ENCODE results near the gene FN3K.
A peak's percentile ranks its signal among the peaks of the same experiment; 100 is the strongest.

Gene FN3K

DNA sequence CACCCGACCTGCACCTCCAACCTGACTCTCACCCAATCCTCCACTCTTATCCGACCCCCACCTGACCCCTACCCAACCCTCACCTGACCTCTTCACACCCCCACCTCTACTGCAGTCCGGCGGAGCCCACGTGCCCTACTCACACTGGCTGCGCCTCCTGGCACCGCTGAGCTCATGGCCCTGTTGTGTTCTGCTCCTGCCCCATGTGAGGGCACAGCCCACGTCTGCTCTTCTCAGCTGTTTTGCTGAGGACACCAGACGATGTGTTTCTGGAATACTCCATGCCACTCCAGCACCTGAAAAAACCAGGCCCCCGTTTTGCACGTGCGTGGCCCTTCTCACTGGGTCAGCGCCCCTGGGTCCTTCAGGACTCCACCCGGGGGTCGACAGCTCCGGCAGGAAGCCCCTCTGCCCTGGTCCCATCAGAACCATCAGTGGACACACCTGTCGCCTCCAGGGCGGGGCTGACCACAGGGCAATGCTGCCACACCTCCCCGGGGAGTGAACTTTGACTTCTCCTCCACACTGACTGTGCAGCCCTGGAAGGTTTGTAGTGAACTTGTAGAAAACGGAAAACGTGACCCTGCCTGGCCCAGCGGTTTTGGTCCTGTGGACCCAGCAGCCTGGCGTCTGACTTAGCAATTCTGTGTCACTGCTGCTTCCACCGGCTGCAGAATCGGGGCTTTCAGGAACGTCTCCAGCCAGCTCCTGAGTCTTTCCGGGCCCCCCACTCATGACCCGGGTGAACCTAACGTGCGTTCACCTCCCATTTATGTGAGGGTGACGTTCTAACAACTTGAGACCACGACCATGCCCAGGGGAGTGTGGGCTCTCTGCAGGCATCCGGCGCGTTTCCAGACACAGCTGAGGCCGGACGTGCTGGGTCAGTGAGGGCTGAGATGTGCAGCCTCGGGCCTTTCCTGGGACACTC lies 31.2 kb upstream of the FN3K start:
- no peak for DNase-seq

DNA sequence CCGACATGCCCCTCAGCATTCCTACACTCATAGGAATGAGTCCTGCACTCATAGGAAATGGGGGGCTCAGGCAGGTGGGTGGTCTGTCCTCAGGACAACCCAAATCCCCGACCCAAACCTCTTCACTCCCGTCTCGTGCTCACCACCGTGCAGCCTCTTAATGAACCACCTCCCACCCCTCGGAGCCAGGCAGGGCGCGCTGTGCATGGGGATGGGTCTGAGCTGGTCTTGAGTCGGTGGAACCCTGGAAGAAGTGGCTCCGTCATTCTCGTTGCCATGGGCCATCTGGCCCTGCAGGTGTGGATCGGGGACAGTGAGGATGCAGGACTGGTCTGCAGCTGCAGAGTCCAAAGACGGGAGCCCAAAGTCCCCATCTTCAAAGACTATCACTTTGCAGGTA lies 30.5 kb upstream of the FN3K start:
- no peak for DNase-seq

DNA sequence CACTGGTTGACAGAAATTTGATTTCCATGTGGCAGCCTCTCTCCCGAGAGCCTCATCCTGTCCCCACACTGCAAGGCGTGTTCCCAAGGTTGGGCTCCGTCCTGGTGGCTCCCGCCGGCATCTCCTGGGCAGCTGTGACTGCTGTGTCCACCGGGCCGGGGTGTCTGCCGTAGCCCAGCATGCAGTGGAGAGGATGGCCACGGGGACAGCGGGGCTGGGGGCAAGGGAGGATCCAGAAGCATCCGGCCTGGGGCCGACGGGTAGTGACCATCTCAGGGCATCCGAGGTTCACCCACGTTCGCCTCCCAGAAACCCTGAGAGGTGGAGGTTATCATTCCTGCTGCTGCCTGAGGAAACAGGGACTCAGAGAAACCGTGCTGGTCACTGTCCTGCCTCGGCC lies 29.7 kb upstream of the FN3K start:
- no peak for DNase-seq

GRCh38 chr17:82709024-82709675 lies 26.3 kb upstream of the FN3K start:
- no peak for DNase-seq

DNA sequence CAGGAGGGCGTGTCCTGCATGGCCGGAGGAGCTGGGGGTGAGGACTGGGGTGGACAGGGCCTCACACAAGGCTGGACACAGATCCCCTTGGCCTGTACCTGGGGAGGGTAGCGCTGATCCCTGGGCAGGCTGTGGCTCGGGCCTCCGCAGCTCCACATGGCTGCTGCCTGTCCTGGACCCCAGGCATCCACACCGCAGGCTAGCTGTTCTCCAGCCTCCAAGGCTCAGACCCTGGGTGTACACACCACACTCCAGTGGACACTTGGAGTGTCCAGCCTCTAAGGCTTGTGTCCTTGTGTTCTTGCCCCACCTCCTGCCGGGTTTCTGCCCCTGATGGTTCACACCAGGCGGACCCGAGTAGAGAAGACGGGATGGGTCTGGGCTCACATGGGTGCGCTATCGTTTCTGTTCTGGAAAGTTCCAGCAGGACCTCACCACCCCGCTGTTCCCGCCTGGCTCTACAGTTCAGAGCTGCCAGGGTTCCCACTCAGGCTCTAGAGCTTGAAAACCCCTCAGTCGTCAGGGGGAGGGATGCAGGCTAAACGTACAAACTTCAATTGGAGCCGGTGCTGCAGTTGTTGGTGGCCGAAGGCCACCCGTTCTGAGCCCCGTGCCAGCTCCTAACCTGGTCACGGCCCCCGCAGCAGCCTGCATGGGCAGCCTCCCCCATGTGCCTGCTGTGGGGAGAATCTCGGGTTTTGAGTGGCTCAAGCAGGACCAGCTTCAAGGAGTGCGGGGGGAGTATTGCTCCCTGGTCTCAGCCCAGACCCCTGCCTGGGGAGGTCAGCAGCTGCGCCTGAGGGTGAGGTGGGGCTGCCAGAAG lies 25.5 kb upstream of the FN3K start:
- no peak for DNase-seq

DNA sequence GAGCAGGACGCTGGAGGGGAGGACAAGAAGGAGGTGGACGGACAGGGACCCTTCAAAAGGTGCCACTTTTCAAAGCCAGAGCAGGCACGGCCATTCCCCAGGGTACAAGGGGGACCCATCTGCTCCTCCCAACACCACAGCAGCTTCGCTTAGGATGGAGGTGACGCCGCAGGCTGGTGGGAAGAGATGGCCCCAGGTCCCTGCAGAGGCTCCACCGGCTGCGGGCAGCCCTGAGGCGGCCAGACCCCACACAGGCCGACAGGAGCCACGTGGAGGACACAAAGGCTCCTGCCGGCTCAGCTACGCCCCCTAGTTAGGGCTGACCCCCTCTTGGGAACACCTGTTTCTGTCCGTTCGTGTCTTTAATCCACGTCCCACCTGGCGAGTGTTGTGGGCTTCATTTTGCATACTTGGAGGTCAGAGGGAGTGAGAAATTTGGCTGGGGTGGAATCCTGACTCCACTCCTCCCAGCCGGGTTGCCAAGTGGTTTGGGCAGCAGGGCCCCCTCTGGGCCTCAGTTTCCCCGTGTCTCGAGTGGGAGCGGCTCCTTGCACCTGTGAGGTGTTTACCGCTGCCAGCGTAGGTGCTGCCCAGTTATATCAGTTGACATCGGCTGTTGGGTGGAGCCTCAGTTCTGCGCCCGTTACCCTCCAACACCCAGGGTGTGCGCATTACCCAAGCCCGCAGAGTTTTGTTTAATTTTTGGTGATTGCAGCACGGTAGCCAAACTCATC lies 24.7 kb upstream of the FN3K start:
- no peak for DNase-seq

DNA sequence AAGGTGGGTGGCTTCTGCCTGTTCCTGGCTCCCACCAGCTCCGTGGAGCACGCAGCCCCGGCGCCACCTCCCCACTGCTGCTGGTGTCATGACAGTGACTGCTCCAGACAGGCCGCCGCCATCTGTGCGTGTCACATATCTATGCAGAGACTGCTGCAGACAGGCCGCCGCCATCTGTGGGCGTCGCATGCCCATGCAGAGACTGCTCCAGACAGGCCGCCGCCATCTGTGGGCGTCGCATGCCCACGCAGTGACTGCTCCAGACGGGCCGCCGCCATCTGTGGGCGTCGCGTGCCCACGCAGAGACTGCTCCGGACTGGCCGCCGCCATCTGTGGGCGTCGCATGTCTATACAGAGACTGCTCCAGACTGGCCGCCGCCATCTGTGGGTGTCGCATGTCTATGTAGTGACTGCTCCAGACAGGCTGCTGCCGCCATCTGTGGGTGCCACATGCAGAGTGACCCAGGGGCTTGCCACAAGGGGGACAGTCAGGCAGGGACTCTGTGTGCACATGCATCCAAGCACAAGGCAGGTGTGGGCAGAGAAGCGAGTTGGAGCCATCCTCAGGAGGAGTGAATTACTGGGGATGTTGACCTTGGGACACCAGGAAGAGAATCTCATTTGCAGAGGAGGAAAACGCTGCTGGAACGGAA lies 22.2 kb upstream of the FN3K start:
- no peak for DNase-seq

DNA sequence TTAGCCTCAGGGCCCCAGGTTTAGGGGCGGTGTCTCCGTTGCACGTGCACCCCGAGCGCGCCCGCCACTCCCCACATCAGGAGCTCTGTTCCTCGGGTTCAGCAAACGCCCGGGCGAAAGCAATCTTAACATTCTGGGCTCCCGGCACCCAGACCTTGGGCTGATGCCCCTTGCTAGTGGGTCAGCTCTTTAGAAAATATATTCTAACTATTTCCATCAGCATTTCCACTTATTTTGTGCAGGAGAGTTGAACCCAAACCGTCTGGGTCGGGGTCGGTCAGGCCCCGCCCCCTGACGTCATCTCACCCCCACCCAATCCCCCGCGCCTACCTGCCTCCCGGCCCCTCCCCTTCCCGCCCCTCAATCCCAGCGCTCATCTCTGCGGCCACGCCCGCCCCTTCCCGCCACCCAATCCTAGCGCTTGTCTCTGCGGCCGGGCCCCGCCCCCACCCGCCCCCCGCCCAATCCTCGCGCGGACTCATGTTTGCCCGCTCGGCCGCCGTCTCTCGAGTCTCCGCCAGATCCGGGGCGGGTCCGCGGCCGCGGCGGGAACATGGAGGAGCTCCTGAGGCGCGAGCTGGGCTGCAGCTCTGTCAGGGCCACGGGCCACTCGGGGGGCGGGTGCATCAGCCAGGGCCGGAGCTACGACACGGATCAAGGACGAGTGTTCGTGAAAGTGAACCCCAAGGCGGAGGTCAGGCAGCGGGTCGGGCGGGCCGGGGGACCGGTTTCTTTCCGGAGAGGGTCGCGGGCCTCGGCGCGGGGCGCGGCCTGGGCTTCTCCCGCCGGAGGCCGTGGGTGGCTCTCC lies 19.0 kb upstream of the FN3K start, which contains the start of gene FN3KRP:
Gene FN3KRP, plus strand, starts transcription at position 504 of the 808 bp plus-strand sequence. Its CDS starts 50 bp downstream, at position 554.
- peak; percentile 91 for DNase-seq

GRCh38 chr17:82718986-82719685 lies 16.3 kb upstream of the FN3K start:
- no peak for DNase-seq

- DNase-seq: no peak
Measured at GRCh38 chr17:82720204-82720603, 15.2 kb upstream of the FN3K start.

DNA sequence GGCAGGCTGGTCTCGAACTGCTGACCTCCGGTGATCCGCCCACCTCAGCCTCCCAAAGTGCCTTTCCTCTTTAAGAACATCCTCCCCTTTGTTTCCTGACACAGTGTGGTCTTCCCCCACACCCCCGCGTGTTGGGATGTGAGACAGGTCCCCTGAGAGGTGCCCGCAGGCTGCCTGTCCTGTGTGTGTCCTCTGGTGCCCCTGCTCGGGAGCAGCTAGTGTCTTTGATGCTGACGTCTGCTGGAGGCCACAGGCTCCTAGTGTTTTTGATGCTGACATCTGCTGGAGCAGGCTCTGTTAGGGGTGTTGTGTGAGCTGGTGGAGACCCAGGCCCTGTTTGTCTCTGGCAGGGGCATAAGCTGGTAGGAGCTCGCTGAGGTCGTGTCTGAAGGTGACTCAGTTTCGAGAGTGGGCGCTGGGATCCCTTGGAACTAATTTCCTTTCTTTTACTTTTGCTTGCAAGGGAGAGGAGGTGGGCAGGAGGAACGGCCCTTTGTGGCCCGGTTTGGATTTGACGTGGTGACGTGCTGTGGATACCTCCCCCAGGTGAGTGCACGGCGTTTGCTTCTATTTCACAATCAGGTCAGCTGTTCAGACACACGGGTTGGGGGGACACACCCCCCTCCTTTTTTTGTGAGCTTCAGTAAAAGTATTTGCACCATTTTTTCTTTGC lies 12.9 kb upstream of the FN3K start:
- no peak for DNase-seq

GRCh38 chr17:82723169-82723807 lies 12.1 kb upstream of the FN3K start:
- DNase-seq: no peak

DNA sequence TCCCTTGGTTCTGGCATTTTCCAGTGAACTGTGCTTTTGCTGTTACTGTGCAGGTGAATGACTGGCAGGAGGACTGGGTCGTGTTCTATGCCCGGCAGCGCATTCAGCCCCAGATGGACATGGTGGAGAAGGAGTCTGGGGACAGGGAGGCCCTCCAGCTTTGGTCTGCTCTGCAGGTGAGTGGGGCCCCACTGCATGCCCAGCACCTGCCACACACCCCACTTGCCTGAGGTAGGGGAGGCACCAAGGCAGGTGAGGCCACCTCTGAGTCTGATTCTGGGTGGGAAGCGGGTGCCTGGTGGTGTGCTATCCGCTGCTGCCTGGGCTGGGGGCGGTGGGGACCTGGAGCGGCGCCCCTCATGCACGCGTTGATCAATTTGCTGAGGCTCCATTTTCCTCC lies 9.0 kb upstream of the FN3K start:
- DNase-seq: no peak

DNA sequence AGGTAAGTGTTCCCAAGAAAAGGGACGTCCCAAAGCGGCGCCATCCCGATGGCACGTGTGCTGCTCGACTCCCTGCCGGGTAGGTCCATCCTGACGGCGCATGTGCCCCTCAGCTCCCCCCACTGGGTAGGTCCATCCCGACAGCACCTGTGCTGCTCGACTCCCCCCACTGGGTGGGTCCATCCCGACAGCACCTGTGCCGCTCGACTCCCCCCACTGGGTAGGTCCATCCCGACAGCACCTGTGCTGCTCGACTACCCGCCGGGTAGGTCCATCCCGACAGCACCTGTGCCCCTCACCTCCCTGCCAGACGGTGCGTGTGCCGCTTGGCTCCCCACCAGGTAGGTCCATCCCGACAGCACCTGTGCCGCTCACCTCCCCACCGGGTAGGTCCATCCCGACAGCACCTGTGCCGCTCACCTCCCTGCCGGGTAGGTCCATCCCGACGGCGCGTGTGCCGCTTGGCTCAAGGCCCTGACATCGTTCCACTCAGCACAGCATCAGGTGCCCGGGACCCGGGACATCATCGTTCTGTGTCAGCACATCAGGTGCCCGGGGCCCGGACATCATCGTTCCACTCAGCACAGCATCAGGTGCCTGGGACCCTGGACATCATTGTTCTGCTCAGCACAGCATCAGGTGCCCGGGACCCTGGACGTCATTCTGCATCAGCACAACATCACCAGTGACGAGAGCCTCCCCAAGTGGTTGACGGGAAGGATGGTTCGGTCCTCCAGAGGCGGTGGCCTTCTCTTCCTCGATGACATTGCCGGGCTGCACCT lies 5.7 kb upstream of the FN3K start:
- DNase-seq: no peak

DNA sequence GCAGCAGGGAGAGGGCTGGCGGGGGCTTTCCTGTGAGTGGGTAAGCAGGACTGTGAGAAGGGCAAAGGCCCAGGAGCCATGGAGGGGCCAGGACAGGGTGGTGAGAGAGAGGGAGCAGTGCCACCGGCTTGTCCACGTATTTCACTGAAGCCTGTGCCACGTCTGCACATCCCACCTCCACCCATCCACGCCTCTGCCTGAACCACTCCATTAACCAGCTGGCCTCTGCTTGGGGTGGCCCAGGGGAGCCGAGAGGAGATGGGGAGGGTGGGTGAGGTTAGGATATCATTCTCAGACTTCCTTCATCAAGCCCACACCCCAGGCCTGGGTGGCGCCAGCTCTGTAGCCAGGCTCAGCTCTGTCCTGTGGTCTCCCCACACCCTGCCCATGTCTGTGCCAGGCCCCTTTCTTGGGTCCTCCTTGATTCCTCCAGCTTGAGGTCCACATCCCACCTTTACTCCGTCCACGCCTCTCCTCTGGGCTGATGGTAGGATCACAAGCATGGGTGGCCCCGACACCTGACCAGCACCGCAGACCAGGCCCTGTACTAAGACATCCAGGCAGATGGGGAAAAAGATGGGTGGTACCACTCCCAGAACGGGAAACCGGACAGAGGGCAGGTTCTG lies 3.2 kb upstream of the FN3K start:
- DNase-seq: no peak

DNA sequence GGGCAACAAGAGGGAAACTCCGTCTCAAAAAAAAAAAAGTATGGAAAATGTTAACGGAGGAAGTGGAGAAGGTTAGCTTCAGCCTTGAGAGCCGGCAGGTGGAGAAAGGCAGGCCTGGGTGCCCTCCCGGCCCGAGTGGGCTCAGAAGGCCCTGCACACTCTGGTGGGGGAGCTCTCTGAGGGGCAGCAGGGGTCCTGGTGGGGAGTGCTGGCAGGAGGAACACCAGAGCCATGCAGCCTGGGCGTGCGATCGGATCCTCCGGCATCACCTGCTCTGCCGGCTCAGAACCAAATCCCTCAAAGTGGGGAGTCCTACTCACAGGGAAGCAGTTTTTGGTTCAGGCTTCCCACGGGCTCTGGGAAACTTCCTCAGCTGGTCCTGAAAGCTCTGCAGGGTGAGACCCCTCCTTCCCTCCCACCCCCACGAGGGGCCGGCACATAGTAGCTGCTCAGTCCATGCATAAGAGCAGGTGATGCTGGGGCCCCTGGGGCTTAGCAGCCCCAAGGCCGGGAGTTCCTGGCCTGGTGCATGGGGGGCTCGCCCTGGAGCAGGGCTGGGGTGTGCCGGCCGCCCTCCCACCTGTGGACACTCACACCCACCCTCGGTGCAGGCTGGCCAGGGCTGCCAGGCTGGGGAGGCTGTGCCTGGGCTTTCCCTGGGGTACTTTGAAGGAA lies 1.2 kb downstream of the FN3K start:
- DNase-seq: no peak
